Measurements from ENCODE around the gene ASXL1. TPM values are rescaled to one million over a fixed set of nuclear protein-coding genes. Genes with fewer than 3 reads are reported as not detected.
"Not testable (repeated sequence)": the region's sequence is repeated elsewhere in the genome, so short reads cannot be mapped to it uniquely, and the experiment has no call there.

The ASXL1 gene
- total RNA-seq, 1 donor = 68.8 TPM

- H3K4me3 ChIP-seq (ENCODE audit: insufficient read depth, low read length) = no peak overlapping the region
Observed at GRCh38 chr20:32380745-32381144, 22.6 kb downstream of the ASXL1 start.

DNA sequence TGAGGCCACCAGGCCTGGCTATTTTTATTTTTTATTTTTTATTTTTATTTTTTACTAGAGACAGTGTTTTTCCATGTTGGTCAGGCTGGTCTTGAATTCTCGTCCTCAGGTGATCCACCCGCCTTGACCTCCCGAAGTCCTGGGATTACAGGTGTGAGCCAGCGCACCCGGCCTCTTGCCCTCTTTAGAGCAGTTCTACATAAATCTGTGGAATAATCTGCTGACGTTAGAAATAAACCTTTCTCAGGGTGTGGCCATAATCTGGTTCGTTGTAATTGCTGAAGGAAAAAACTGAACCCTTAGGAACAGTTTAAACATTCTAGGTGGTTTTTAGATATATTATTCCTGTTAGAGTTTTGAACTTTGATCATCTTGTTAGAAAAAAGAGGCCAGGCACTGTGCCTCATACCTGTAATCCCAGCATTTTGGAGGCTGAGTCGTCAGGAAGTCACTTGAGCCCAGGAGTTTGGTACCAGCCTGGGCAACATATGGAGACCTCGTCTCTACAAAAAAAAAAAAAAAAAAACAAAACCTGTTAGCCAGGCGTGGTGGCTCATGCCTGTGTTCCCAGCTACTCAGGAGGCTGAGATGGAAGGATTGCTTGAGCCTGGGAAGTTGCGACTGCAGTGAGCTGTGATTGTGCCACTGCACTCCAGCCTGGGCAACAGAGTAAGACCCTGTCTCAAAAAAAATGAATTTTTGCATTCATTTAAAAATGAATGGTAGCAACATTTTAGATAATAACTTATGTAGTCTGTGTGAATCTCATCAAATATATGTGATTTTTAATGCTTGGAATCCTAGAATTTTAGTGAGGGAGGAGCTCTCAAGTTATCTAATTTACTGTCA is 24.2 kb downstream of the ASXL1 start:
- Histone ChIP-seq H3K4me3 (ENCODE audit: insufficient read depth, low read length) (no peak overlapping the region), H3K79me2 (ENCODE audit: insufficient read depth, low read length) (peaks cover 82% of the 10 kb centered on the region), H3K9me3 (ENCODE audit: low read depth, low read length) (no peaks in the 10 kb centered on the region), H3K27ac (ENCODE audit: low read depth, low read length) (no peak overlapping the region), H2AFZ (ENCODE audit: low read length) (no peak overlapping the region), H3K36me3 (ENCODE audit: insufficient read depth, low read length) (peaks cover 15% of the 10 kb centered on the region), H3K4me2 (ENCODE audit: insufficient read depth, low read length) (no peak overlapping the region), H4K20me1 (ENCODE audit: insufficient read depth, low read length) (peaks cover 27% of the 10 kb centered on the region), H3K27me3 (ENCODE audit: insufficient read depth, low read length) (no peaks in the 10 kb centered on the region), H3K4me1 (ENCODE audit: insufficient read depth, low read length) (peaks cover 23% of the 10 kb centered on the region)
- no peak for DNase-seq (ENCODE audit: insufficient read length, low spot score, missing footprints)
- TF ChIP-seq, protein P1, sequence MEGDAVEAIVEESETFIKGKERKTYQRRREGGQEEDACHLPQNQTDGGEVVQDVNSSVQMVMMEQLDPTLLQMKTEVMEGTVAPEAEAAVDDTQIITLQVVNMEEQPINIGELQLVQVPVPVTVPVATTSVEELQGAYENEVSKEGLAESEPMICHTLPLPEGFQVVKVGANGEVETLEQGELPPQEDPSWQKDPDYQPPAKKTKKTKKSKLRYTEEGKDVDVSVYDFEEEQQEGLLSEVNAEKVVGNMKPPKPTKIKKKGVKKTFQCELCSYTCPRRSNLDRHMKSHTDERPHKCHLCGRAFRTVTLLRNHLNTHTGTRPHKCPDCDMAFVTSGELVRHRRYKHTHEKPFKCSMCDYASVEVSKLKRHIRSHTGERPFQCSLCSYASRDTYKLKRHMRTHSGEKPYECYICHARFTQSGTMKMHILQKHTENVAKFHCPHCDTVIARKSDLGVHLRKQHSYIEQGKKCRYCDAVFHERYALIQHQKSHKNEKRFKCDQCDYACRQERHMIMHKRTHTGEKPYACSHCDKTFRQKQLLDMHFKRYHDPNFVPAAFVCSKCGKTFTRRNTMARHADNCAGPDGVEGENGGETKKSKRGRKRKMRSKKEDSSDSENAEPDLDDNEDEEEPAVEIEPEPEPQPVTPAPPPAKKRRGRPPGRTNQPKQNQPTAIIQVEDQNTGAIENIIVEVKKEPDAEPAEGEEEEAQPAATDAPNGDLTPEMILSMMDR (IDR thresholded peaks at IDR 0.05; ENCODE audit: extremely low read depth, low read depth, low read length) = no peak

More at GRCh38 chr20:32380745-32381144, 22.6 kb downstream of the ASXL1 start:
- Histone ChIP-seq H3K36me3 (ENCODE audit: insufficient read depth, low read length) (peaks cover 18% of the 10 kb centered on the region), H3K27me3 (ENCODE audit: insufficient read depth, low read length) (no peaks in the 10 kb centered on the region), H3K79me2 (ENCODE audit: insufficient read depth, low read length) (peaks cover 76% of the 10 kb centered on the region), H3K27ac (ENCODE audit: low read depth, low read length) (no peak overlapping the region), H3K4me2 (ENCODE audit: insufficient read depth, low read length) (no peak overlapping the region), H3K9me3 (ENCODE audit: low read depth, low read length) (no peaks in the 10 kb centered on the region), H4K20me1 (ENCODE audit: insufficient read depth, low read length) (peaks cover 17% of the 10 kb centered on the region), H3K4me1 (ENCODE audit: insufficient read depth, low read length) (peaks cover 14% of the 10 kb centered on the region), H2AFZ (ENCODE audit: low read length) (no peak overlapping the region)
- TF ChIP-seq, protein P1 (IDR thresholded peaks at IDR 0.05; ENCODE audit: extremely low read depth, low read depth, low read length) = no peak
- DNase-seq (ENCODE audit: insufficient read length, low spot score, missing footprints) = no peak

DNA sequence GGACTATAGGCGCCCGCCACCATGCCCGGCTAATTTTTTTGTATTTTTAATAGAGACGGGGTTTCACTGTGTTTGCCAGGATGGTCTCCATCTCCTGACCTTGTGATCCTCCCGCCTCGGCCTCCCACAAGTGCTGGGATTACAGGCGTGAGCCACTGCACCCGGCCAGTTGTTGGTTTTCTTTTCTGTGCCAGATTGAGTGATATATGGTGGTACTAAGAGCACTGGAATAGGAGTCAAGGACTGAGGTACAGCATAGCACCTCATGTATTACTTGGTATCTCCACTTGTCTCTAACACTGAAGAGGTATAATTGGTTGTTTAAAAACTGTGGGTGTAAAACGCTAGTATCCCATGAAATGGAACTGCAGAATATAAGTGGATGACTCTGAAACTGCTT is 25.3 kb downstream of the ASXL1 start:
- H3K36me3 ChIP-seq (ENCODE audit: insufficient read depth, low read length) = peaks cover 14% of the 10 kb centered on the region
- H3K27ac ChIP-seq (ENCODE audit: low read depth, low read length); H3K9me3 ChIP-seq (ENCODE audit: low read depth, low read length); H3K4me2 ChIP-seq (ENCODE audit: insufficient read depth, low read length); DNase-seq (ENCODE audit: insufficient read length, low spot score, missing footprints); H3K27me3 ChIP-seq (ENCODE audit: insufficient read depth, low read length); H2AFZ ChIP-seq (ENCODE audit: low read length); H3K4me3 ChIP-seq (ENCODE audit: insufficient read depth, low read length): not testable (repeated sequence)
- H4K20me1 ChIP-seq (ENCODE audit: insufficient read depth, low read length) = peaks cover 35% of the 10 kb centered on the region
- peaks cover 23% of the 10 kb centered on the region for H3K4me1 ChIP-seq (ENCODE audit: insufficient read depth, low read length)
- H3K79me2 ChIP-seq (ENCODE audit: insufficient read depth, low read length) = peaks cover 82% of the 10 kb centered on the region

- peaks cover 14% of the 10 kb centered on the region for H3K36me3 ChIP-seq (ENCODE audit: insufficient read depth, low read length)
- no peaks in the 10 kb centered on the region for H3K9me3 ChIP-seq (ENCODE audit: low read depth, low read length)
- H3K4me2 ChIP-seq (ENCODE audit: insufficient read depth, low read length) = peak overlapping the region; percentile 70
- no peaks in the 10 kb centered on the region for H3K27me3 ChIP-seq (ENCODE audit: insufficient read depth, low read length)
- peaks cover 23% of the 10 kb centered on the region for H3K4me1 ChIP-seq (ENCODE audit: insufficient read depth, low read length)
- H2AFZ ChIP-seq (ENCODE audit: low read length) = no peak overlapping the region
- no peak for DNase-seq (ENCODE audit: insufficient read length, low spot score, missing footprints)
- peak overlapping the region; percentile 56 for H3K4me3 ChIP-seq (ENCODE audit: insufficient read depth, low read length)
- peaks cover 94% of the 10 kb centered on the region for H3K79me2 ChIP-seq (ENCODE audit: insufficient read depth, low read length)
- TF ChIP-seq, protein P1 (IDR thresholded peaks at IDR 0.05; ENCODE audit: extremely low read depth, low read depth, low read length) = no peak
- peak overlapping the region; percentile 29 for H3K27ac ChIP-seq (ENCODE audit: low read depth, low read length)
- H4K20me1 ChIP-seq (ENCODE audit: insufficient read depth, low read length) = peaks cover 39% of the 10 kb centered on the region
Observed at GRCh38 chr20:32385541-32385940, 27.4 kb downstream of the ASXL1 start.

Measured in osteoblast (primary cell).